HepG2 (cell line): ENCODE measurements around the gene POU2F1.

Experiments used
- POLR2AphosphoS2 ChIP-seq: IDR thresholded peaks from 2 replicates; pipeline ENCODE4 v1.6.1; 2011; ENCODE audit warnings: low read depth, low read length, improper control_type of control experiment
- ZNF17 ChIP-seq: sonication (generic); formaldehyde crosslinking; IDR thresholded peaks from 2 replicates; pipeline ENCODE4 v1.5.0; 2020; ENCODE audit warnings: mild to moderate bottlenecking, missing genetic modification reagents
- ZNF615 ChIP-seq: sonication (generic); formaldehyde crosslinking; IDR thresholded peaks from 2 replicates; pipeline ENCODE4 v1.5.0; 2020; ENCODE audit warnings: mild to moderate bottlenecking, missing genetic modification reagents, borderline replicate concordance
- TF ChIP-seq, protein P1 (sequence below): sonication (generic); formaldehyde crosslinking; IDR thresholded peaks from 2 replicates; pipeline ENCODE4 v1.4.0; 2020; ENCODE audit warnings: missing genetic modification reagents

DNA sequence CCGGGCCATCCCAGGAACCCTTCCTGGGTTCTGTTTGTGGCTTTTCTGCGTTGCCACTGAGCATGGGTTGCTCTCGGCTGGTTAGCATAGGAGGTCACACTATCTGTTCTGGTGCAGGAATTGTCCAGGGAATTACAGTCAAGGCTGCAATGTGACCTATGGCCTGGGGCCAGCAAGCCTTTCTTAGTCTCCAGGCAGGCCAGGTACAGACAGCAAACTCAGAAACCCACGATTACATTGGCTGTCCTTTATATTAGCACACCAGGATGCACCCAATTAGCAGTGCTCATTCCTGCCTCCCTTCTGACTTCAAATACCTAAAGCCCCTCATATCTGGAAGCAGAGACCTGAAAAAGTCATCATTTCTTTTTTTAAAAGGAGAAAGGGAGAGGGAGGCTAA is 242.4 kb downstream of the POU2F1 start:
- TF ChIP-seq ZNF615 (CRISPR knock-in tag) (no peak), POLR2AphosphoS2 (no peak), ZNF17 (CRISPR knock-in tag) (no peak)
- TF ChIP-seq, protein P1, sequence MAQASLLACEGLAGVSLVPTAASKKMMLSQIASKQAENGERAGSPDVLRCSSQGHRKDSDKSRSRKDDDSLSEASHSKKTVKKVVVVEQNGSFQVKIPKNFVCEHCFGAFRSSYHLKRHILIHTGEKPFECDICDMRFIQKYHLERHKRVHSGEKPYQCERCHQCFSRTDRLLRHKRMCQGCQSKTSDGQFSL (CRISPR knock-in tag), result no peak
